Left cardiac atrium (tissue), 4 donors: Measurements from ENCODE around the gene DNASE1. TPM values are rescaled to one million over a fixed set of nuclear protein-coding genes. Genes with fewer than 3 reads are reported as not detected.
A peak's percentile ranks its signal among the peaks of the same experiment; 100 is the strongest.
"Not testable (repeated sequence)": the region's sequence is repeated elsewhere in the genome, so short reads cannot be mapped to it uniquely, and the experiment has no call there.

ENCODE experiments used
- ATAC-seq, 2 donors: fragments of 200-7000 bp; cut with Tn5 transposase; one replicate each; pipeline ENCODE4 v1.9.1; 2020; ENCODE audit warnings: mild to moderate bottlenecking in 2 of 2, moderate library complexity in 2 of 2
- DNase-seq: peaks from one replicate; pipeline ENCODE4 v3.0.0-alpha.2; 2020
- intact Hi-C, 2 donors: fragments of 100-400 bp; cut with DNase I; formaldehyde crosslinking; loops; one replicate each; pipeline versions ENCODE4 v1.14.1 to v1.15.1; 2022 to 2023
- long read RNA-seq: library from polyadenylated mRNA; unstranded; transcript quantifications from one replicate; pipeline ENCODE4 v2.0.0, GENCODE V29; 2021
- total RNA-seq, 2 donors: library from RNA; stranded (reverse); fragmentation: NEBNext Ultra II Directional; extraction: Animal tissue kit (Norgen Biotek cat#: 25700); gene quantifications; one replicate each; pipeline ENCODE4 v1.2.1, GENCODE V29; 2021
- donor health status: DM: no; HTN: yes; CAD: no.
- donor health status: DM: no; HTN: yes; CAD: no; lungs with severe emphysema.
- donor health status: DM: yes; HTN: yes; CAD: no.
- donor health status: Dilated cardiomyopathy.

DNASE1 gene, protein sequence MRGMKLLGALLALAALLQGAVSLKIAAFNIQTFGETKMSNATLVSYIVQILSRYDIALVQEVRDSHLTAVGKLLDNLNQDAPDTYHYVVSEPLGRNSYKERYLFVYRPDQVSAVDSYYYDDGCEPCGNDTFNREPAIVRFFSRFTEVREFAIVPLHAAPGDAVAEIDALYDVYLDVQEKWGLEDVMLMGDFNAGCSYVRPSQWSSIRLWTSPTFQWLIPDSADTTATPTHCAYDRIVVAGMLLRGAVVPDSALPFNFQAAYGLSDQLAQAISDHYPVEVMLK
- 1 to 10 TPM; 3.0 to 5.8 TPM for total RNA-seq
- long read RNA-seq, partial matches to known transcripts: 2 of 7 reads
- long read RNA-seq, other reads (novel, unspliced or antisense): 5 of 7 reads

DNA sequence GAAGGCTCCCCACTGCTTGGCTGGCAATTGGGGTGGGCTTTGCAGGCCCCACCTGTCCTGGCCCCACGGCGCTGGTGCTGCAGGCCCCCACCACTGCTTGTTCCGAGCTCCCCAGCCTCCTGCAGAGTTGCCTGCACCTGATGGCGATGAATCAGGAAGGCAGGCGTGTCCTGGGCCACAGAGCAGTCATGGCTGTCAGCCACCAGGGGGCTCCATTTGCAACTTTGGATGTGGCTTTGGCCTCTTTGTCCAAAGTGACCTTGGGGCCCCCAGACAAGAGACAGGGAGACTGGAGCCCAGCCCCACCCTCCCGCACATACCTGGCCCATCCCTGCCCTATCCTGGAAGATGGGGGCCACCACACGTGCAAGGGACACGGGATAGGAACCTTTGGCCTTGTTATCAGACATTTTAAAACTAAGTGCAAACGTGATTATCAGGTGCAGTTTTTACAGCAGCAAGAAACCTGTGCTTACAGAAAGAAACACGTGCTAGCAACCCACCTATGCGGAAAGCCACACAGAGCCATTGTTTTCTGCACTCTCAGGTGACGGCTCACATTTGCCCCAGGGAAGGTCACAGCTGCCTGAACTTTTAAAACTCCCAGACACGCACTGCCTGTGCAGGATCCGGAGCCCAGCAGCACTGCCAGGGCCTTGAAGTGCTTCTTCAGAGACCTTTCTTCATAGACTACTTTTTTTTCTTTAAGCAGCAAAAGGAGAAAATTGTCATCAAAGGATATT, at the start of gene DNASE1:
Gene DNASE1 (plus strand): TSS at position 443 of the 743 bp plus-strand sequence. CDS start 683 bp downstream, outside the sequence.
- peak; percentile 55 for DNase-seq
- ATAC-seq: peak; percentile 50 to 69
- intact Hi-C loops: no loop called here

DNA sequence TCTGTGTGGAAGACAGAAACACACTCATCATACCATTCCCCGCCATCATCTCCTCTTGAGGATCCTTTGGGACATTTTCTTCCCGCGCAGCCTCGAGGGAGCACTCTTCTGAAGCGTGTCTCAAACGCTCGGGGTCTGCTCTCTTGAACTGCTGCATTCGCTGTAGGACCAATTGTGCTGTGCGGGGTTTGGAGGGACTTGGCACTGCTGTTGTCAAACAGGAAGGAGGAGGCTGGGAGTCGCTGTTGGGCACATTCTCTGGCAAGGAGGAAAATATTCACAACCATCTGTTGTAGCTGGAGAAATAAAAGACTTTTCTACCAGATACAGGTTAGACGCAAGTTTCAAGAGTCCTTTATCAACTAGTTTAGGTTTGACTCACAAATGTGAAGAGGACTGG, 48.0 kb upstream of the DNASE1 start:
- intact Hi-C loops: loop anchor here in 1 of 2 donors (10.0 kb wide), 1 partner anchor 72 kb away; no protein-coding TSS in a partner anchor
- no peak for ATAC-seq
- no peak for DNase-seq

DNA sequence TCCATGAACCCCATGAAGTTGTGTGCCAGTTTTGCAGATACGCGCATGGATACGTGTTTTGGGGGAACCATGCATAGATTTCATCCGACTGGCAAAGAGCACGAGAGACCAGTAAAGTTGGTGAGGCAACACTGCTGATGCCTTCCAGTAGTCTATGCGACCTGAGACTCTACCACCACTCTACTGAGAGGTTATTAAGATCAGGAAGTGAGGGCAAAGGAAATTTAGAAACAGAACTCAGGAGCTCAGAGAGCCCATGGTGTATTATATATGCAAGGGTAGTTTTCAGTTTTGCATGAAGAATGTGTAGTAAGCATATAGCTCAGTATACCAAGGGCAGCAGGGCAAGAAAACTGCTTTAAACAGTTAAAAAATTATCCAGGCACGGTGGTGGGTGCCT, 47.3 kb upstream of the DNASE1 start:
- no peak for ATAC-seq
- DNase-seq: no peak
- intact Hi-C loops: loop anchor here in 1 of 2 donors (10.0 kb wide), 1 partner anchor 72 kb away; no protein-coding TSS in a partner anchor

DNA sequence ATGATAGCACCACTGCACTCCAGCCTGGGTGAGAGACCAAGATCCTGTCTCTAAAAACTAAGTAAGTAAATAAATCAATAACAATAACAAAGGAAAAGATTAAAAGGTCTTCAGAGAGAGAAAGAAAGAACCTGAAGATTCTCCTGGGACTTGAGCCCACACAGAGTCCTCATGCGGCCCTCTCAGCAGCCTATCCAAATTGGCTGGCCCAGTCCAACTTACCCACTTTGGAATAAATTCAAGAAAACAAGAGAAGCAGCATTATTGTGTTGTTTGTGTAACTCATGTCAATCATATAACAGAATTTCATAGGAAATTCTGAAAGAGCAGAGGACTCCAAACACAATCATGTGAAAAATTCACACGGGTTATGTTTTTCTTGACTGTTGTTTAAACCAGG, 46.9 kb upstream of the DNASE1 start:
- DNase-seq (no peak), ATAC-seq (no peak)
- intact Hi-C loops: loop anchor here in 1 of 2 donors (10.0 kb wide), 1 partner anchor 73 kb away; no protein-coding TSS in a partner anchor

DNA sequence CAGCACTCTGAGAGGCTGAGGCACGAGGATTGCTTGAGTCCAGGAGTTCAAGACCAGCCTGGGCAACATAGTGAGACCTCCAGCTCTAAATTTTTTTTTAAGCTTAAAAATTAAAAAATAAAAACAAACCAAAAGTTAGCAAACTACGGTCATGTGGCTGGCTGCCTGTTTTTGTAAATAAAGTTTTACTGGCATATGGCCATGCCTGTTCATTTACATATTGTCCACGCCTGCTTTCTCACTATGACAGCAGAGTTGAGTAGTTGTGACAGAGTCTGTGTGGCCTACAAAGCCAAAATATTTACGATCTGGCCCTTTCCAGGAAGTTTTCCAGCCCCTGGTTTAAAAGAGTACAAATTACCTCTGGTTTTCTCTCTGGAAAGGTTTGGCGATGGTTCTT, 46.4 kb upstream of the DNASE1 start:
- intact Hi-C loops: loop anchor here in 1 of 2 donors (10.0 kb wide), 1 partner anchor 73 kb away; no protein-coding TSS in a partner anchor
- ATAC-seq: no peak
- no peak for DNase-seq

DNA sequence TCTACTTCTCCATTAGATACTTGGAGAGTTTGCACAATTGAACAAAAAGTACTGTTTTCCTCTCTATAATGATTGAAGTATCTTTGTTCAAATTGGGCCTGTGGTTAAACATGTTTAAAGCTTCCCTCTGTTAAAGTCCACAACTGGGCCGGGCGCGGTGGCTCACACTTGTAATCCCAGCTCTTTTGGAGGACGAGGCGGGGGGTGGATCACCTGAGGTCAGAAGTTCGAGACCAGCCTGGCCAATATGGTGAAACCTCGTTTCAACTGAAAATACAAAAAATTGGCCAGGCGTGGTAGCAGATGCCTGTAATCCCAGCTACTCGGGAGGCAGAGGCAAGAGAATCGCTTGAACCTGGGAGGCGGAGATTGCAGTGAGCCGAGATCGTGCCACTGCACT, 45.5 kb upstream of the DNASE1 start:
- not testable (repeated sequence) for DNase-seq, ATAC-seq
- intact Hi-C loops: loop anchor here in 1 of 2 donors (10.0 kb wide), 1 partner anchor 74 kb away; no protein-coding TSS in a partner anchor

DNA sequence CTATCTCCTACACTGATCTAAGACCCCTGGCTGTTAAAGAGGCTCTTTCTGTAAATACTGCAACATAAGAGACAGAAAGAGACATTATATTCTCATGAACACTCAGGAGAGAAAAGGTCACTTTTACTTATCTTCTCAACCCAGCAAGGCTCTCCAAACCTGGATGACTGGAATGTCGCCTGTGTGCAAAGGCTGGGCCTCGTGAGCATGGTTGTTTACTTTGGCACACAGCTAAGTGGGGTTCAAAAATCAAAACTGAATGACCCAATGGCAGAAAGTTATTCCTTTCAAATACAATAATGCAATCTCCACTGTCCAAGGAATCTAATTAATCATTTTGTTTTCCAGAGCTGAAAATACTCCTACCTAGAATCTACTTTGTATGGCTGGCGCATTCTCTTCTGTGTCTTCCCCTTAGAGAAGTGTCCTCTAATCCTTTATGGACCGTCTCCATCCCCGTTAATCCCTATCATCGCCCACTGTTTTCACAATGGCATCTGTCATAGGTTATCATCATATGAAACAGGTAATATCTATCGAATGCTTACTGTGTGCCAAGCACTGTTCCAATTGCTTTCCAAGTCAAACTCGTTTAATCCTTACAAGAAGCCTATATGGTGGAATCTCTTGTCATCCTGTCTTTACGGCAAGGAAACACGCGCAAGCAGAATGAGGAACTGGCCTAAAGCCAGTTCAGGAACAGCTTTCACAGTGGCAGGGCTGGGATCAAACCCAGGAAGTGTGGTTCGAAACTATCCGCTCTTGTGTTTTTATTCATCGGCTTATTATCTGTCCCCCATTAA, 44.4 kb upstream of the DNASE1 start:
- ATAC-seq (no peak), DNase-seq (no peak)
- intact Hi-C loops: loop anchor here in 1 of 2 donors (10.0 kb wide), 1 partner anchor 75 kb away; no protein-coding TSS in a partner anchor

DNA sequence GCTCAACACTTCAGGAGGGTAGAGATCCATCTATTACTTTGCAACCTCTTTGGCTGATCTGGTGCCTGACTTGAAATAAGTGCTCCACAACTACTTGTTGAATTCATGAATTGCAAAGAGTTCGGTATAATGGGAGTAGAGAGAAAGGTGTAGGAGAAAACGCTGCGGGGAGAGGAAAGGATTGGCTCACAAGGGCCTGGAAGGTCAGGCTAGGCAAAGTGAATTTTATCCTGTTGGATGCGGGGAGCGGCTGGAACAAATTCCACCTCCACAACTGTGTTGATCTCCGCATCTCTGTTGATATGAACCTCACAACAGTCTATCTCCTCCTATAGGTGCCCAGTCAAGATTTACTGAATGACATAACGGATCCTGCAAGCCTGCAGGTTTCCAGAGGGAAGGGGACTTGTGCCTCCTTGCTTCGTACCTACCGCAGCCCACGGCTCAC, 43.8 kb upstream of the DNASE1 start:
- intact Hi-C loops: no loop called here
- ATAC-seq (no peak), DNase-seq (no peak)

DNA sequence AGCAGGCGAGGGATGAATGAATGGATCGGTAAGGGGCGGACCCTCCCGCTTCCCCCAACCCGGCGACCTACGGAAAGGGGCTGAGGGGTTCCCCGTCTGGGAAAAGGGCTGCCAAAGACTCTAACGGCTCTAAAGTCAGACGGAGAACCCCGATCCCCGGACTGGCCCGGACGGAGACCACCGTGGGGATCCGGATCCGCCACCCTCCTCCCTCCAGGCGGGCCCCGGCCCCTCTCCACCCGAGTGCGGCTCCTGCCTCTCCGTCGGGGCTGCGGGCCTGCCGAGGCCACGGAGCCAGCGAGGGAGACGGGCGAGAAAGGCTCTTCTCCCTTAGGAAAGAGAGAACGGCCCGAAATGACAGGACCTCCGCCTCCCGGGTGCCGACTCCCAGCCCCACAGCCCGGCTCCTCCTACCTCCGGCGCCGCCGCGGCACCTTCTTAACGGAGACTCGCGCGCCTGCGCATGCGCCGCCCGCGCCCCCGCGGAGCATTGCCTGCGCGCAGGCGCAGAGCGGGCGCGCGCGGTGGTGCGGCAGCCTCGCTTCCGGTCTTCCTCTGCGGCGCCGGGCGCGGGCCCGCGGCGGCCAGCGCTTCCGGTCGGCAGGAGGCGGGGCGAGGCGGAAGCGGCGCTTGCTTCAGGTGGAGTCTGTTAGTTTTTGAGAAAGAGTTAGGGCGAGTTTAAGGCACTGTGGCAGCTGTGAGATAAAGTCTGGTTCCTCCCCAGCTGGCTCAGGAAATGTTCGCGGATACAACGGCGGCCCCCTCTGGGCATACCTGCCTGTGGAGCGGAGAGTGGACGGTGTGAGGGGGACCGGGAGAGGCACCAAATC, 43.1 kb upstream of the DNASE1 start, which contains the start of gene SLX4:
Gene SLX4 (minus strand): TSS at position 461 of the 830 bp plus-strand sequence. CDS start 2,642 bp downstream, outside the sequence.
- DNase-seq (peak; percentile 93), ATAC-seq (peak; percentile 98)
- intact Hi-C loops: no loop called here

DNA sequence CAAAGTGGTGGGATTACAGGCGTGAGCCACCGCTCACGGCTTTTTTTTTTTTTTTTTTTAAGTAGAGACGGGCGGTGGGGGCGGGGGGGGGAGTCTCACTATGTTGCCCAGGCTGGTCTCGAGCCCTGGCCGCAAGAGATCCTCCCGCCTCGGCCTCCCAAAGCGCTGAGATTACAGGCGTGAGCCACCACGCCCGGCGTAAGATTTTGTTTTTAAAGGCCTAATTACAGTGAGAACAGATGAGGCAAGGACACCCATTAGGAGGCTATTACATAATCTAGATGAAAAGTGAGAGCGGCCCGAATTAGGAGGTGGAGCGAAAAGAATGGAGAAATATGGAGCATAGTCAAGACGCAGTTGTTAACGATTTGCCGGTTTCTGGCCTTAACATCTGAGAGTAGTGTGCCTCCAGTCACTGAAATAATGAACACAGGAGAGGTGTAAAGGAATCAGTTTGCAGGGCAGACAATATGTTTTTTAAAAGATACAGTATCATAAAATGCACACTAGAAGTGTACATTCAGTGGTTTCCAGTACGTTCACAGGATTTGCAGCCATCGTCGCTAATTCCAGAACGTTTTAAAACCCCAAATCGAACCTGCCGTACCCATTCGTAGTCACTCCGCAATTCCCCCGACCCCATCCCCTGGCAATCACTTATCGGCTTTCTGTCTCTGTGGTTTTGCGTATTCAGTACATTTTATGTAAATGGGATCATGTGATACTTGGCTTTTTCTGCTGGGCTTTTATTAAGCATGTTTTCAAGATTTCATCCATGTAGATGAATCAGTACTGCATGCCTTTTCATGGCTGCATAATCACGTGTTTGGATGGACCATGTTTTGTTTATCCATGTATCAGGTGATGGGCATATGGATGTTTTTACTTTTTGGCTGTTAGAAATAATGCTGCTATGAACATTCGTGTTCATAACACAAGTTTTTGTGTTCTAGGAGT, 41.7 kb upstream of the DNASE1 start:
- ATAC-seq (no peak), DNase-seq (no peak)
- intact Hi-C loops: no loop called here

DNA sequence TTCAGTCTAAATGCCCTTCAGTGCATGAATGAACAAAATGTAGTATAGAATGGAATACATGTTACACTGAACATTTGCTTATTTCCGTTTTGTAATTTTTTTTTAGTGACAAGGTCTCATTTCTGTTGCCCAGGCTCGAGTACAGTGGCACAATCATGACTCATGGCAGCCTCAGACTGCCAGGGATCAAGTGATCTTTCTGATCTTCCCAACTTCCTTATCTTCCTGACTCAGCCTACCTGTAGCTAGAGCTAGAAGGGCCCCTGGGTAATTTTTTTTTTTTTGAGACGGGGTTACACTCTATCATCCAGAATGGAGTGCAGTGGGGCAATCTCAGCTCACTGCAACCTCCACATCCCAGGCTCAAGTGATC, 35.7 kb upstream of the DNASE1 start:
- ATAC-seq: no peak
- DNase-seq: no peak
- intact Hi-C loops: no loop called here

DNA sequence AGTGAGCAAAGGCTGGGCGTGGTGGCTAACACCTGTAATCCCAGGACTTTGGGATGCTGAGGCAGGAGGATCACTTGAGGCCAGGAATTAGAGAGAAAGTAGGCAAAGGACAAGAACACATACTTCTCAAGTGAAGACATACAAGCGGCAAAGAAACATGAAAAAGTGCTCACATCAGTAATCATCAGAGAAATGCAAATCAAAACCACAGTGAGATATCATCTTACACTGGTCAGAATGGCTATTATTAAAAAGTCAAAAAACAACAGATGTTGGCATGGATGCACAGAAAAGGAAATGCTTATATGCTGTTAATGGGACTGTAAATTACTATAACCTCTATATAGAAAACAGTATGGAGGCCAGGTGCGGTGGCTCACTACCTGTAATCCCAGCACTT, 30.8 kb upstream of the DNASE1 start:
- DNase-seq (no peak), ATAC-seq (no peak)
- intact Hi-C loops: no loop called here

DNA sequence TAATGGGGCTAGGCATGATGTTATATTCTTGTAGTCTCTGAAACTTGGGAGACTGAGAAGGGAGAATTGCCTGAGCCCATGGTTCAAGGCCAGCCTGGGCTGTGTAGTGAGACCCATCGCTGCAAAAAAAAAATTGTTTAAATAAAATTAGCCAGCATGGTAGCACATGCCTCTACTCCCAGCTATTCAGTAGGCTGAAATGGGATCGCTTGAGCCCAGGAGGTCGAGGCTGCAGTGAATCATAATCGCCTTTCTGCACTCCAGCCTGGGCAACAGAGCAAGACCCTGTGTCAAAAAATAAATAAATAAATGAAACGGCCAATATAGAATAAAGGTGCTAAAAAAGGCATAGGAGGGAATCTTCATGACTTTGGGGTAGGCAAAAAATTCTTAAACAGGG, 29.2 kb upstream of the DNASE1 start:
- intact Hi-C loops: no loop called here
- DNase-seq (no peak), ATAC-seq (no peak)

DNA sequence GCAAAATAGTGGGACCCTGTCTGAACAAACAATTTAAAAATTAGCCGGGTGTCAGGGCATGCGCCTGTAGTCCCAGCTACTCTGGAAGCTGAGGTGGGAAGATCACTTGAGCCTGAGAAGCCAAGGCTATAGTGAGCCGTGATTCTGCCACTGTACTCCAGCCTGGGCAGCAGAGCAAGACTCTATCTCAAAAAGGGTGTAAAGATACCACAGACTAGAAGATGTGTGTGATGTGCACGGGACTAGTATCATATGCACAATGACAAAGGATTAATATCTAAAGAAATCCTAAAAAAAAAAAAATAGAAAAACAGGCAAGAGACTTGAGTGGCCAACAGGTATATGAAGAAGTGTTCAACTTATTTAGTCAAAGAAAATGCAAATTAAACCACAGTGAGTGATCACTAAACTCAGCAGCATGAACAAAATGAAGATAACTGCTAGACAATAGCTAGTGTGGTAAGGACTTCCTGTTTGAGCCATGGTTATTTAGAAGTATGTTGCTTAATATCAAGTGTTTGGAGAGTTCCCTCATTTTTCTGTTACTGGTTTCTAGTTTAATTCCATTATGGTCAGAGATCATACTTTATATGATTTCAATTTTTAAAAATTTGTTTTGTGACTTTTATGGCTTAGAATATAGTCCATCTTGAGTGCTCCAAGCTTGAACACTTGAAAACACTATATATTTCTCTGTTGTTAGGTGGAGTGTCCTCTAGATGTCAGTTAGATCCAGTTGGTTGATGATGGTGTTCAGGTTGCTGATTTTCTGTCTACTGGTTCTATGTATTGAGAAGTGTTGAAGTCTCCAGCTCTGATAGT, 28.4 kb upstream of the DNASE1 start:
- ATAC-seq: no peak
- intact Hi-C loops: no loop called here
- DNase-seq: no peak

DNA sequence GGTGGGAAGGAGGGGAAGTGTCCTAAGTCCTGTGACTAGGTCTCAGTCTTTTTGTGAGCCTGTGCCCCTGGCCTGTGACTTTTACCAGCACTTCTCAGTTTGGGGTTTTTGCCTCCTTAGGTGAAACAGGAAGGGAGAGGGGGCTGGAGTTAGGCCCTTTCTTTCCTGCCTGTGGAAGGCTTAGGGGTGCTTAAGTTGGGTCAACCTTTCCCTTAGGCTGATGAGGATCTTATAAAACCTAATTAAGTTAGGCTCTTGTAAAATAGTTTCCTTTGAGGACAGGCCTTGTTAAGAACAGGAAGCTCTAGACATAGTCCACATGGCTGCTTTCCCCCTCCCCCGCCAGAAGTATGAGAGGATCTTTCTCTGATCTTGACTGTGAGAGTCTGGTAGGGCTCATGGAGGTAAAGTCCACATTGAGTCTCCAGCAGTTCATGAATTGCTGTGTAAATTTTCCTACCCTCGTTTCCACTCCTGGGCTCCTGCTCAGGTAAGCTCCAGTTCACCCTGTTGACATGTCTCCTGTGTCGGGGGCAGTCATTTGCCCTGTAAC, 17.0 kb upstream of the DNASE1 start:
- ATAC-seq (no peak), DNase-seq (no peak)
- intact Hi-C loops: no loop called here
